Mesenchymal stem cell (in vitro differentiated cells and primary cell): Measurements from ENCODE around the gene ANO4.

Experiments
- DNase-seq: peaks from one replicate; pipeline ENCODE4 v3.0.0-alpha.2; 2013
- H2AFZ ChIP-seq: one replicate; pipeline ENCODE4 v1.6.1; 2013; ENCODE audit warnings: low read depth, mild to moderate bottlenecking, control low read depth, inconsistent platforms, low read length, moderate library complexity
- H2AK5ac ChIP-seq: 2 replicates; pipeline ENCODE4 v1.6.1; 2013; ENCODE audit warnings: low read length, moderate library complexity, mild to moderate bottlenecking, inconsistent platforms; ENCODE audit not compliant: severe bottlenecking
- H2BK120ac ChIP-seq: one replicate; pipeline ENCODE4 v1.6.1; 2013; ENCODE audit warnings: low read depth, mild to moderate bottlenecking, inconsistent platforms, low read length, moderate library complexity
- H2BK12ac ChIP-seq, 2 experiments: one replicate each; pipeline ENCODE4 v1.6.1; 2013; ENCODE audit warnings: inconsistent platforms in 2 of 2, low read length in 2 of 2, mild to moderate bottlenecking in 2 of 2, moderate library complexity in 2 of 2, control low read depth in 1 of 2
- H2BK15ac ChIP-seq: one replicate; pipeline ENCODE4 v1.6.1; 2013; ENCODE audit warnings: mild to moderate bottlenecking, low read depth, inconsistent platforms; ENCODE audit not compliant: poor library complexity, severe bottlenecking
- H2BK5ac ChIP-seq: 2 replicates; pipeline ENCODE4 v1.6.1; 2013; ENCODE audit warnings: low read depth, mild to moderate bottlenecking, low read length, control low read depth, inconsistent platforms; ENCODE audit not compliant: poor library complexity, severe bottlenecking
- H3K14ac ChIP-seq, 2 experiments: one replicate each; pipeline ENCODE4 v1.6.1; 2013; ENCODE audit warnings: inconsistent platforms in 2 of 2, low read length in 2 of 2, control low read depth in 1 of 2, mild to moderate bottlenecking in 1 of 2, moderate library complexity in 1 of 2
- H3K18ac ChIP-seq, 2 experiments: one replicate each; pipeline ENCODE4 v1.6.1; 2013; ENCODE audit warnings: inconsistent platforms in 2 of 2, low read length in 2 of 2, control low read depth in 1 of 2, low read depth in 1 of 2, mild to moderate bottlenecking in 1 of 2
- H3K23ac ChIP-seq, 2 experiments: one replicate each; pipeline ENCODE4 v1.6.1; 2013; ENCODE audit warnings: inconsistent platforms in 2 of 2, low read length in 2 of 2, mild to moderate bottlenecking in 2 of 2, moderate library complexity in 2 of 2, control low read depth in 1 of 2
- H3K27ac ChIP-seq: 2 replicates; pipeline ENCODE4 v1.5.1; 2013; ENCODE audit warnings: mild to moderate bottlenecking, moderate library complexity, low read length, control low read depth, inconsistent platforms; ENCODE audit not compliant: poor library complexity, severe bottlenecking
- H3K27me3 ChIP-seq, 2 experiments: 2 replicates each; pipeline versions ENCODE4 v1.6.1 to v1.7.0; 2013; ENCODE audit warnings: low read length in 2 of 2, mild to moderate bottlenecking in 2 of 2, moderate library complexity in 2 of 2, control low read depth in 1 of 2, inconsistent platforms in 1 of 2; ENCODE audit not compliant: control insufficient read depth in 1 of 2, insufficient read depth in 1 of 2
- H3K36me3 ChIP-seq, 2 experiments: 2 replicates each; pipeline versions ENCODE4 v1.6.1 to v1.7.0; 2013; ENCODE audit warnings: low read length in 2 of 2, control low read depth in 1 of 2, inconsistent platforms in 1 of 2, low read depth in 1 of 2, mild to moderate bottlenecking in 1 of 2; ENCODE audit not compliant: insufficient read depth in 2 of 2, control insufficient read depth in 1 of 2
- H3K4ac ChIP-seq, 2 experiments: one replicate each; pipeline ENCODE4 v1.6.1; 2013; ENCODE audit warnings: inconsistent platforms in 2 of 2, low read length in 2 of 2, mild to moderate bottlenecking in 2 of 2, moderate library complexity in 2 of 2, control low read depth in 1 of 2, low read depth in 1 of 2
- H3K4me1 ChIP-seq: 2 replicates; pipeline ENCODE4 v1.6.1; 2013; ENCODE audit warnings: low read depth, low read length, control low read depth; ENCODE audit not compliant: control insufficient read depth, insufficient read depth
- H3K4me2 ChIP-seq: 2 replicates; pipeline ENCODE4 v1.6.1; 2013; ENCODE audit warnings: low read length, mild to moderate bottlenecking, inconsistent platforms; ENCODE audit not compliant: poor library complexity, severe bottlenecking
- H3K4me3 ChIP-seq, 2 experiments: 2 replicates each; pipeline versions ENCODE4 v1.5.1 to v1.7.0; 2013; ENCODE audit warnings: low read length in 2 of 2, mild to moderate bottlenecking in 2 of 2, control low read depth in 1 of 2, low read depth in 1 of 2; ENCODE audit not compliant: insufficient read depth in 1 of 2
- H3K79me1 ChIP-seq: replicated peaks from 2 replicates; pipeline ENCODE4 v1.6.1; 2013; ENCODE audit warnings: mild to moderate bottlenecking, control low read depth, low read length, inconsistent platforms; ENCODE audit not compliant: poor library complexity, severe bottlenecking
- H3K9ac ChIP-seq: 2 replicates; pipeline ENCODE4 v1.7.0; 2013; ENCODE audit warnings: mild to moderate bottlenecking, low read length, moderate library complexity
- H3K9me3 ChIP-seq: 2 replicates; pipeline ENCODE4 v1.7.0; 2013; ENCODE audit warnings: mild to moderate bottlenecking, low read length; ENCODE audit not compliant: control insufficient read depth
- H4K8ac ChIP-seq: one replicate; pipeline ENCODE4 v1.6.1; 2013; ENCODE audit warnings: inconsistent platforms, mild to moderate bottlenecking, low read length, moderate library complexity
- H4K91ac ChIP-seq: one replicate; pipeline ENCODE4 v1.6.1; 2013; ENCODE audit warnings: mild to moderate bottlenecking, low read length, inconsistent platforms
- WGBS: methylation state at CpG from one replicate; pipeline ENCODE4 v1.1.7; 2013; ENCODE audit warnings: mixed read lengths; 5-methylcytosine and 5-hydroxymethylcytosine counted together

ANO4 gene

DNA sequence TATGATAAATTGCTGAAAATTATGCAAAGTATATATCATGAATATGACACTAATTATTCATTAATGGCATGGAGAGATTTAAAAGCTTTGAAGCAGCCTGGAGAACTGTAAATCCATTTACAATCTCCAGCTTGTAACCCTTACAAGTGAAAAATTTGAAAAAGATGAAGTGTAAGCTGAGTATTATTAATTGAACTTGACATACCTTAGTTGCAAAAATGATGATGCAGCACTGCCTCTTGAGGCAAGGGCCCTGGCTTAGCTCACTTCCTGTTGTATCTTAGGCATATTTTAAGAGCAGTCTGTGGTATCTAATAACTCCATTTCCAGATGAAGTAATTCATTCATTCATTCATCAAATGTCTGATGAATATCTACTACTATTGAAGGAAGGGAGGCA lies 158.6 kb downstream of the ANO4 start:
- H3K18ac ChIP-seq: no peak overlapping the region
- H3K4me2 ChIP-seq: no peak overlapping the region
- no peak overlapping the region for H3K4me3 ChIP-seq
- no peak overlapping the region for H3K14ac ChIP-seq
- H2AFZ ChIP-seq: no peak overlapping the region
- no peak overlapping the region for H3K23ac ChIP-seq
- H2BK120ac ChIP-seq: no peak overlapping the region
- H2BK15ac ChIP-seq: no peak overlapping the region
- DNase-seq: peak; percentile 16
- no peak overlapping the region for H2BK5ac ChIP-seq
- H4K8ac ChIP-seq: no peak overlapping the region
- H2AK5ac ChIP-seq: no peak overlapping the region
- H3K79me1 ChIP-seq: no peaks in the 10 kb centered on the region
- H3K4ac ChIP-seq: no peak overlapping the region
- H3K36me3 ChIP-seq: no peaks in the 10 kb centered on the region
- H4K91ac ChIP-seq: no peak overlapping the region
- peaks cover 7% of the 10 kb centered on the region for H3K4me1 ChIP-seq
- H3K9ac ChIP-seq: no peak overlapping the region
- no peaks in the 10 kb centered on the region for H3K9me3 ChIP-seq
- H2BK12ac ChIP-seq: no peak overlapping the region
- H3K27me3 ChIP-seq: no peaks in the 10 kb centered on the region
- H3K27ac ChIP-seq: no peak overlapping the region

DNA sequence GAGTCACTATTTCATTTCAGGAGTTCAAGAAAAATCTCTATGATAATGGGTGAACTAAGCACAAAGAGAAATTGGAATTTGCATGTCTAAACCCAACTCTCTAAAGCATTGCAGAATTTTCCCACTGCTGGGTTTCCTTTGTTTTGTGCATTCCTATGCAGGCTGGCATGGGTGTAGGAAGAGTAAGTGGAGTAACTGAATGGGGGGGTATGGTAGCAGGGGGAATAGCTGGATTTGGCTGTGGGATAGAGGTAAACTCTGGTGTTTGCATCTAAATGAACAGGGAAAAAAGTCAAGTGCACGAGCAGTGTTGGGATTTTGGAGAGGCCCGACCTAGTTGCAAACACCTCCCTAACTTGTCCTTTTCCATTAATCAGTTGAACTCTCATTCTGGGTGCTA lies 159.1 kb downstream of the ANO4 start:
- no peak overlapping the region for H2BK15ac ChIP-seq
- H3K4me2 ChIP-seq: no peak overlapping the region
- peaks cover 7% of the 10 kb centered on the region for H3K4me1 ChIP-seq
- no peak overlapping the region for H3K4me3 ChIP-seq
- H3K36me3 ChIP-seq: no peaks in the 10 kb centered on the region
- H3K4ac ChIP-seq: no peak overlapping the region
- no peaks in the 10 kb centered on the region for H3K27me3 ChIP-seq
- no peaks in the 10 kb centered on the region for H3K79me1 ChIP-seq
- DNase-seq: no peak
- H2BK5ac ChIP-seq: no peak overlapping the region
- H3K9ac ChIP-seq: no peak overlapping the region
- H2BK120ac ChIP-seq: no peak overlapping the region
- H3K18ac ChIP-seq: peak overlapping the region in 1 of 2 experiments; percentile 15
- H3K14ac ChIP-seq: no peak overlapping the region
- WGBS: 78% methylated on average over 2 of the region's 2 CpGs
- H4K91ac ChIP-seq: no peak overlapping the region
- H2AFZ ChIP-seq: no peak overlapping the region
- peak overlapping the region; percentile 59 for H2AK5ac ChIP-seq
- H2BK12ac ChIP-seq: no peak overlapping the region
- no peak overlapping the region for H3K23ac ChIP-seq
- H3K9me3 ChIP-seq: no peaks in the 10 kb centered on the region
- no peak overlapping the region for H3K27ac ChIP-seq
- no peak overlapping the region for H4K8ac ChIP-seq

GRCh38 chr12:100954118-100954517 lies 159.5 kb downstream of the ANO4 start:
- no peak overlapping the region for H2BK120ac ChIP-seq
- H3K4me1 ChIP-seq: peaks cover 7% of the 10 kb centered on the region
- no peak overlapping the region for H3K4me3 ChIP-seq
- H2BK5ac ChIP-seq: no peak overlapping the region
- no peak overlapping the region for H4K8ac ChIP-seq
- no peak overlapping the region for H2AFZ ChIP-seq
- peak overlapping the region; percentile 14 for H2AK5ac ChIP-seq
- 86% methylated on average over 3 of the region's 3 CpGs for WGBS
- no peak overlapping the region for H2BK15ac ChIP-seq
- H3K36me3 ChIP-seq: no peaks in the 10 kb centered on the region
- H3K9ac ChIP-seq: no peak overlapping the region
- no peak overlapping the region for H3K23ac ChIP-seq
- no peaks in the 10 kb centered on the region for H3K9me3 ChIP-seq
- H3K4me2 ChIP-seq: no peak overlapping the region
- no peak overlapping the region for H3K4ac ChIP-seq
- no peak overlapping the region for H3K14ac ChIP-seq
- no peak overlapping the region for H2BK12ac ChIP-seq
- H3K18ac ChIP-seq: no peak overlapping the region
- DNase-seq: no peak
- H3K27me3 ChIP-seq: no peaks in the 10 kb centered on the region
- H4K91ac ChIP-seq: no peak overlapping the region
- H3K79me1 ChIP-seq: no peaks in the 10 kb centered on the region
- no peak overlapping the region for H3K27ac ChIP-seq

DNA sequence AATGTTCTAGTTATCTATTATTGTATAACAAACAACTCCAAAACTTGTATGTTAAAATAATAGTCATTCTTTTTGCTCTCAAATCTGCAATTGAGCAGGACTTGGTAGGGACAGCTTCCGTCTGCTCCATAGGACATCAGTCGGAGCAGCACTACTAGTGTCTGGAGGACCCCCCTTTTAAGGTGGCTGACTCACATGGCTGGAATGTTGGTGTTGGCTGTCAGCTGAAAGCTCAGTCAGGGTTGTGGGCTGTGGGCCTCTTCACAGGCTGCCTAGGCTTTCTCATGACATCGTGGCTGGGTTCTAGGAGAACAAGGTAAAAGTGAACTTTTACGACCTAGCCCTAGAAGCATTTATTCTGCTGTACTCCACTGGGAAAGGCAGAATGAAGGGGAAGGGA lies 160.6 kb downstream of the ANO4 start:
- H3K9me3 ChIP-seq: no peaks in the 10 kb centered on the region
- no peak overlapping the region for H3K14ac ChIP-seq
- no peak overlapping the region for H2BK5ac ChIP-seq
- no peaks in the 10 kb centered on the region for H3K36me3 ChIP-seq
- peak overlapping the region; percentile 14 for H3K4me2 ChIP-seq
- no peak overlapping the region for H3K9ac ChIP-seq
- H4K91ac ChIP-seq: no peak overlapping the region
- no peak overlapping the region for H3K4ac ChIP-seq
- H2BK12ac ChIP-seq: no peak overlapping the region
- no peak overlapping the region for H2BK120ac ChIP-seq
- no peak overlapping the region for H3K4me3 ChIP-seq
- H4K8ac ChIP-seq: no peak overlapping the region
- H3K4me1 ChIP-seq: peaks cover 7% of the 10 kb centered on the region
- H3K18ac ChIP-seq: no peak overlapping the region
- no peak overlapping the region for H2AK5ac ChIP-seq
- no peaks in the 10 kb centered on the region for H3K27me3 ChIP-seq
- H2AFZ ChIP-seq: no peak overlapping the region
- DNase-seq: peak; percentile 70
- 24% methylated on average over 4 of the region's 4 CpGs for WGBS
- peak overlapping the region; percentile 17 for H3K27ac ChIP-seq
- H3K23ac ChIP-seq: no peak overlapping the region
- H3K79me1 ChIP-seq: no peaks in the 10 kb centered on the region
- H2BK15ac ChIP-seq: no peak overlapping the region
